Activated CD4-positive, alpha-beta T cell treated with anti-CD3 and anti-CD28 coated beads for 36 hours (primary cell): ENCODE measurements around the gene PLEKHG4. TPM values are rescaled to one million over a fixed set of nuclear protein-coding genes. Genes with fewer than 3 reads are reported as not detected.

Experiments used
- ATAC-seq: fragments of 200-7000 bp; cut with Tn5 transposase; one replicate; pipeline ENCODE4 v1.10.0; 2021; ENCODE audit warnings: mild to moderate bottlenecking, moderate library complexity
- CTCF ChIA-PET: fragments of 350-600 bp; sonication (Branson Sonifier 250); formaldehyde crosslinking; loops from one replicate; lab custom pipeline; 2021; ENCODE audit warnings: antibody characterized with exemption; lab: Charles Lee
- POLR2A ChIA-PET: fragments of 350-600 bp; sonication (Branson Sonifier 250); formaldehyde crosslinking; loops from one replicate; lab custom pipeline; 2021; ENCODE audit warnings: antibody characterized with exemption, inconsistent platforms; lab: Charles Lee
- DNase-seq: peaks from one replicate; pipeline ENCODE4 v3.0.0-alpha.2; 2020
- H3K27ac Mint-ChIP-seq: one replicate; pipeline ENCODE4 v1.8.0; 2021; ENCODE audit warnings: mixed read lengths
- H3K27me3 Mint-ChIP-seq: one replicate; pipeline ENCODE4 v1.8.0; 2021; ENCODE audit warnings: mixed read lengths
- H3K36me3 Mint-ChIP-seq: one replicate; pipeline ENCODE4 v1.8.0; 2021; ENCODE audit warnings: low read depth, mixed read lengths
- H3K4me1 Mint-ChIP-seq: one replicate; pipeline ENCODE4 v1.8.0; 2021; ENCODE audit warnings: mixed read lengths
- H3K4me3 Mint-ChIP-seq: one replicate; pipeline ENCODE4 v1.8.0; 2021; ENCODE audit warnings: mild to moderate bottlenecking, moderate library complexity, mixed read lengths
- H3K9me3 Mint-ChIP-seq: one replicate; pipeline ENCODE4 v1.8.0; 2021; ENCODE audit warnings: low read depth, mixed read lengths
- intact Hi-C, 2 experiments: fragments of 100-400 bp; cut with DNase I in 1 of 2; cut with micrococcal nuclease in 1 of 2; formaldehyde crosslinking; loops; one replicate each; pipeline versions ENCODE4 v1.14.2 to v1.15.1; 2022 to 2024; cut with DNase I, micrococcal nuclease
- total RNA-seq, 2 experiments: library from RNA; stranded (reverse); gene quantifications; one replicate each; pipeline ENCODE4 v1.2.3, GENCODE V29; 2021

Gene PLEKHG4
- total RNA-seq, 2 experiments from 2014 or later, result 21.1 to 23.1 TPM

DNA sequence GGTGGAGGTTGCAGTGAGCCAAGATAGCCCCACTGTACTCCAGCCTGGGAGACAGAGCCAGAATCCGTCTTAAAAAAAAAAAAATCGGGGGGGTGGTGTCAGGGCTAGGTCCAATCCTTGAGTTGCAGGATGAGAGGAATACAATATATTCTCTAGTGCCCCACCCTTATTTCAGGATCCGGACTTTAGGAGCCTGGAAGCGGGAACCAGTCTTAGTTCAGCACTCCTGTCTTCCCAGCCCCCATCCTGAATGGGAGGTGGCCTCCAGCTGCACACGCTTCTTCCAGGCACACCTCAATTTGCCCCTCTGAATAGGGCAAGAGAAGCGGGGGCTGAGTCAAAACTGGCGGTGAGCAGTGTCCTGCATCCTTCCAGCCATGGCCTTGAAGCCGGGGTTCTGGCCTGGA is 33.7 kb upstream of the PLEKHG4 start:
- Mint-ChIP-seq H3K4me3 (peak overlapping the region; percentile 87), H3K27me3 (peaks cover 11% of the 10 kb centered on the region), H3K4me1 (peaks cover 60% of the 10 kb centered on the region), H3K9me3 (no peaks in the 10 kb centered on the region), H3K27ac (peak overlapping the region; percentile 91), H3K36me3 (peaks cover 4% of the 10 kb centered on the region)
- DNase-seq (no peak), ATAC-seq (no peak)
- CTCF ChIA-PET, result interaction anchor here (0.6 to 1.7 kb wide), 5 partner anchors 15 to 299 kb away, joined by 3 to 5 read pairs (median 4); partner anchors contain the start of genes FBXL8 and TRADD
- POLR2A ChIA-PET, result no interaction called here
- intact Hi-C loops, result loop anchor here (1.0 to 10.0 kb wide), 6 partner anchors 34 to 839 kb away; partner anchors contain the start of genes ACD (in 1 of the 2), DYNC1LI2 (in 1 of the 2), NFATC3 (in 1 of the 2) and PARD6A (in 1 of the 2)

DNA sequence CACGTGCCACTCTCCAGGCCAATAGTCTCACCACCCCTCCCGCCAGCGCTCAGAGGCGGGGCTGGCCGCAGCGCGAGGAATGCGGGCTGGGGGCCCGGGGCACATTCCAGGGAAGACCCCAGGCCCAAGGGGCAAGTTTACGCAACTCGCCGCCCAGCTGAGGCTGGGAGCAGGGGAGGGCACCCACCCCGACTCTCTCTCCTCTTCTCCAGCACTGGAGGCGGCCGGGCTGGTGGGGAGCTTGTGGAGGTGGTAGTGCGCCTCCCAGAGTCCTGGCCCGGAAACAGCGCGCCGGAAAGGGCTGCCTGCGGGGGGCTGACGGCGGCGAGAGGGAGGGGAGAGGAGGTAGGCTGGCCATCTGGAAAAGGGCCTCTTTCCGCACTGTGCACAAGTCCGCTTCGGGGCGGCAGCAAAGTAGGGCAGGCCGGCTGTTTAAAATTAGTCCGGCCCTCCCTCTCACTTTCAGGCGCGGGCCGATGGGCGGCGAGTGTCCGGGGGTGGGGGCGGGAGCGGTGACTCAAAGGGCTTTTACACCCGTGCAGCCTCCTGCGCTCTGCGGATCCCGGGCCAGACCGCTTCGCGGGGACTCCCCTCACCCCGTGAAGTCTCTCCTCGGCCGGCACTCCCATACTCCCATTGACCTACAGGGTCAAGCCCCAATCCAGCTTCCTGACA is 33.1 kb upstream of the PLEKHG4 start:
- DNase-seq (peak; percentile 77), ATAC-seq (no peak)
- ChIA-PET CTCF (interaction anchor here (1.6 kb wide), 1 partner anchor 15 kb away, joined by 4 read pairs; no protein-coding TSS in a partner anchor), POLR2A (interaction anchor here (2.1 kb wide), 1 partner anchor 19 kb away, joined by 9 read pairs; the partner anchor contains the start of gene TMEM208)
- peaks cover 11% of the 10 kb centered on the region for H3K27me3 Mint-ChIP-seq
- H3K9me3 Mint-ChIP-seq, result no peaks in the 10 kb centered on the region
- intact Hi-C loops, result loop anchor here (1.0 to 10.0 kb wide), 4 partner anchors 33 to 691 kb away; partner anchors contain the start of genes ACD (in 1 of the 2), DYNC1LI2 (in 1 of the 2), PARD6A (in 1 of the 2) and PLEKHG4 (in 1 of the 2)
- peaks cover 4% of the 10 kb centered on the region for H3K36me3 Mint-ChIP-seq
- peaks cover 58% of the 10 kb centered on the region for H3K4me1 Mint-ChIP-seq
- peak overlapping the region; percentile 85 for H3K27ac Mint-ChIP-seq
- H3K4me3 Mint-ChIP-seq, result peak overlapping the region; percentile 87

DNA sequence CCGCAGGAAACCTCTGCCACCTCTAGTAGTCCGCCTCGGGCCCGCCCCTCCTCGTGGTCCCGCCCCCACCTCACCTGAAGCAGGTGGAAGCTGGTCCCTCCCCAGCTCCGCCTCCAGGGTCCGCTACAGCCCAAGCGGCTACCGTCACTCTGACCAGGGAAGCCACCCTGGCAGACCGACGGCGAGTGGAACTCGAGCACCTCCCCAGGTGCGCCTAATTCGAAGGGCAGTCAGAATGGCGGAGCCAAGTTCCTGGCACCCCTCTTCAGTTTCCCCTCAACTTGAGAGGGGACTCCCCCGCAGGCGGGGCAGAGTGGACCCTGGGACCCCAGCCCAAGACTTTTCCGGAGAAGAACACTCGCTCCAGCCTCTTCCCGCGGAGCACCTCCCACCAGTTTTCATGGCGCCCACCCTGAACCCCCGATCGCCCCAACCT is 32.6 kb upstream of the PLEKHG4 start:
- POLR2A ChIA-PET, result interaction anchor here (0.6 to 2.1 kb wide), 3 partner anchors 14 to 89 kb away, joined by 5 to 9 read pairs (median 6); partner anchors contain the start of gene TMEM208
- ATAC-seq (no peak), DNase-seq (no peak)
- CTCF ChIA-PET, result interaction anchor here (1.2 kb wide), 2 partner anchors 62 to 92 kb away, joined by 3 read pairs; no protein-coding TSS in a partner anchor
- peaks cover 11% of the 10 kb centered on the region for H3K27me3 Mint-ChIP-seq
- peak overlapping the region; percentile 85 for H3K27ac Mint-ChIP-seq
- peaks cover 4% of the 10 kb centered on the region for H3K36me3 Mint-ChIP-seq
- peak overlapping the region; percentile 87 for H3K4me3 Mint-ChIP-seq
- H3K4me1 Mint-ChIP-seq, result peaks cover 53% of the 10 kb centered on the region
- intact Hi-C loops, result loop anchor here (1.0 to 10.0 kb wide), 14 partner anchors 10 to 691 kb away; partner anchors contain the start of genes ACD (in 2 of the 2), PARD6A (in 2 of the 2), PLEKHG4 (in 2 of the 2) and ATP6V0D1 (in 1 of the 2)
- H3K9me3 Mint-ChIP-seq, result no peaks in the 10 kb centered on the region

DNA sequence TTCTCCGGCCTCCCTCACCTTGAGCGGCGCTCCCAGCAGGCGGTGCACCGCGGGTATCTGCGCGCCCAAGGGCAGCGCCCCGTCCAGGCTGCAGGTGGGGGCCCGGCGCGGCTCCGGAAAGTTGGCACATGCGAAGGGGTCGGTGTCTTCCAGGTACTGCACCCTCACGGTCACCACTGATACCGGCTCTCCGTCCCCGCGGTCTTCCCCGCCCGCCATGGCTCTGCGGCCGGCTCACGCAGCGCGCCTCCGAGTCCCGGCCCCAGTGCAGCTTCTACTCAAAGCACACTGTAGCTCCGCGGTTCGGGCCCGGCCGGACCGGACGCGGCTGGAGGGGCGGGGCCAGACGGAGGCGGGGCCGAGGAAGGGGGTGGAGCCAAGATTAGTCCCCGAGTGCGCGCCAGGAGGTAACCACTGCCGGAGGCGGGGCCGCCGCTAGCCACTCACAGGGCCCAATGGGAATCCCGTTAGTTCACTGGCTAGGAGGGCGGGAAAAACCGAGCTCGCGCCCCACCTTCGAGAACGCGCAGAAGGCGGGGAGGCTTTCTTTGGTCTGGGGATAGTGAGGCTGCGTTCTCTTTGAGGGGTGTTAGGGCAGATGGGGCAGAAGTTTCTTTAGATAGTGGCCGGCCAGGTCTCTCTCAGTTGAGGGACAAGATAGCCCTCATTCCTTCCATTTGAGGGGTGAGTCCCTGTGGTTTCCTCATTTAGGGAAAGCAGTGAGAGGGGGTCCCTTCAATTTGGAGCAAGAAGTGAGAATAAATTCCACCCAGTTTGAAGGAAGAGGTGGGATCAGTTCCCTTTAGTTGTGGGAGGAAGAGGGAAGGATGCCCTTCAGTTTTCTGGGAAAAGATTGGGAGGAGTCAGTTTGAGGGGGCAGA is 31.9 kb upstream of the PLEKHG4 start, which contains the start of gene FHOD1:
Gene FHOD1 (minus strand): TSS at position 290 of the 881 bp plus-strand sequence. CDS start 71 bp downstream, at position 219.
- Mint-ChIP-seq H3K9me3 (no peaks in the 10 kb centered on the region), H3K27me3 (peaks cover 11% of the 10 kb centered on the region), H3K27ac (peak within 1 kb of the TSS; percentile 85), H3K4me3 (peak within 1 kb of the TSS; percentile 87), H3K36me3 (peaks cover 4% of the 10 kb centered on the region), H3K4me1 (peaks cover 52% of the 10 kb centered on the region)
- ChIA-PET POLR2A (interaction anchor here (0.6 to 2.1 kb wide), 4 partner anchors 15 to 89 kb away, joined by 4 to 9 read pairs (median 6); partner anchors contain the start of gene TMEM208), CTCF (interaction anchor here (0.6 to 1.4 kb wide), 12 partner anchors 9 to 158 kb away, joined by 3 to 5 read pairs (median 3); partner anchors contain the start of genes B3GNT9, KCTD19 and LRRC36)
- intact Hi-C loops, result loop anchor here (1.0 to 10.0 kb wide), 14 partner anchors 11 to 690 kb away; partner anchors contain the start of genes ACD (in 2 of the 2), PARD6A (in 2 of the 2), ATP6V0D1 (in 1 of the 2) and CBFB (in 1 of the 2)
- peak; percentile 74 for ATAC-seq
- peak; percentile 99 for DNase-seq

DNA sequence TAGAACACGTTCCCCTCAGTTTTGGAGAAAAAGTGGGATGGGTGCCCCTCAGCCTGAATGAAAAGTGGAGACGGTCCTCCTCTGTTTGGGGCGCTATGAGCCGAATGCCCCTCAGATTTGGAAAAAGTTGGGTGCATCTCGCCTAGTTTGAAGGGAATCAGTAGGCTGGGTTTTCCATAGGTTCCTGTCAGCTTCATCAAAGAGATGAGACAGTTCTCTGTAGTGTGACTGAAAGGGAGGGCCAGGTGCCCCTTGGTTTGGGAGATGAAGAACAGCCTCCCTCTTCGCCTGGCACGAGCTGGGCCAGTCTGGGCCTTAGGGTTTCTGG is 31.3 kb upstream of the PLEKHG4 start:
- ATAC-seq (no peak), DNase-seq (no peak)
- Mint-ChIP-seq H3K27ac (peak overlapping the region; percentile 79), H3K27me3 (peaks cover 11% of the 10 kb centered on the region), H3K4me3 (peak overlapping the region; percentile 87), H3K4me1 (peaks cover 49% of the 10 kb centered on the region), H3K9me3 (no peaks in the 10 kb centered on the region), H3K36me3 (peaks cover 4% of the 10 kb centered on the region)
- intact Hi-C loops, result loop anchor here (5.0 to 10.0 kb wide), 3 partner anchors 414 to 689 kb away; partner anchors contain the start of genes ACD (in 1 of the 2), DYNC1LI2 (in 1 of the 2), PARD6A (in 1 of the 2) and PSMB10 (in 1 of the 2)
- ChIA-PET POLR2A (interaction anchor here (0.6 to 2.1 kb wide), 3 partner anchors 15 to 21 kb away, joined by 3 to 9 read pairs (median 6); partner anchors contain the start of gene TMEM208), CTCF (interaction anchor here (0.6 to 1.4 kb wide), 16 partner anchors 8 to 230 kb away, joined by 3 to 5 read pairs (median 3); partner anchors contain the start of genes B3GNT9, HSD11B2, KCTD19 and LRRC36)

DNA sequence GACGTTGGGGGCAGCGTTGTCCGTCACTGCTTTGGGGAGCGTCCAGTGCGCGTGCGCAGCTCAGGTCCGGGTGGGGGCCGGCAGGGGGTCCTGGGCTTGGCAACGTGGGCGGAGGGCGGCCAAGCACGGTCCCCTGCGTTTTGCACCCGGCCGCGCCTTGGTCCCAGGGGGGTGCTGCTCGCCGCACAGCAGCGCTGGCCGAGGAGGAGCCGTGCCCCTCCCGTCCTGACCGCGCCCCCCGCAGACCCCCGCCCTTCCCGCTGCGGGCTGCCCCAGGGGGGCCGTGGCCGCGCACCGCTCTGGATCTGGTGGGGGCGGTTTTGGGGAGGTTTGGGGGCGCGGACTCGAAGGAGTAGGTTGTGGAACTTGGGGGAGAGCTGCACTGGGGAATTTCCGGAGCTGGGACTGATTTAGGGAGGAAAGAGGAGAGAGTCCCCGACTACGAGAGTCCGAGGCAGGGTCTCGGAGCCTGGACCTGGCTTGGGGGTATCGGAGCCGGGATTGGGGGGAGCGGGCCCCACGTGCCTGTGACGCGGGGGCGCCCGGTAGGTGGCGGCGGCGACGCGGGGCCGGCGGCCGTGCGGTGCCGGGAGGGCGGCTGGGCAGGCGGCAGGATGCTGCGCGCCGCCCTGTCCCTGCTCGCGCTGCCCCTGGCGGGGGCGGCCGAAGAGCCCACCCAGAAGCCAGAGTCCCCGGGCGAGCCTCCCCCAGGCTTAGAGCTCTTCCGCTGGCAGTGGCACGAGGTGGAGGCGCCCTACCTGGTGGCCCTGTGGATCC is 30.7 kb upstream of the PLEKHG4 start, which contains the start of gene SLC9A5:
Gene SLC9A5 (plus strand): TSS at position 579 of the 777 bp plus-strand sequence. CDS start 36 bp downstream, at position 615.
- Mint-ChIP-seq H3K9me3 (no peaks in the 10 kb centered on the region), H3K36me3 (peaks cover 4% of the 10 kb centered on the region), H3K27me3 (peaks cover 11% of the 10 kb centered on the region), H3K27ac (peak within 1 kb of the TSS; percentile 79), H3K4me3 (peak within 1 kb of the TSS; percentile 87), H3K4me1 (peaks cover 46% of the 10 kb centered on the region)
- peak; percentile 56 for DNase-seq
- ATAC-seq, result no peak
- intact Hi-C loops, result loop anchor here (5.0 to 10.0 kb wide), 3 partner anchors 414 to 689 kb away; partner anchors contain the start of genes ACD (in 1 of the 2), DYNC1LI2 (in 1 of the 2), PARD6A (in 1 of the 2) and PSMB10 (in 1 of the 2)
- POLR2A ChIA-PET, result interaction anchor here (0.6 to 2.1 kb wide), 3 partner anchors 16 to 25 kb away, joined by 3 to 9 read pairs (median 3); partner anchors contain the start of gene TMEM208
- CTCF ChIA-PET, result interaction anchor here (0.6 to 1.4 kb wide), 10 partner anchors 8 to 230 kb away, joined by 3 to 5 read pairs (median 3); partner anchors contain the start of gene HSD11B2

DNA sequence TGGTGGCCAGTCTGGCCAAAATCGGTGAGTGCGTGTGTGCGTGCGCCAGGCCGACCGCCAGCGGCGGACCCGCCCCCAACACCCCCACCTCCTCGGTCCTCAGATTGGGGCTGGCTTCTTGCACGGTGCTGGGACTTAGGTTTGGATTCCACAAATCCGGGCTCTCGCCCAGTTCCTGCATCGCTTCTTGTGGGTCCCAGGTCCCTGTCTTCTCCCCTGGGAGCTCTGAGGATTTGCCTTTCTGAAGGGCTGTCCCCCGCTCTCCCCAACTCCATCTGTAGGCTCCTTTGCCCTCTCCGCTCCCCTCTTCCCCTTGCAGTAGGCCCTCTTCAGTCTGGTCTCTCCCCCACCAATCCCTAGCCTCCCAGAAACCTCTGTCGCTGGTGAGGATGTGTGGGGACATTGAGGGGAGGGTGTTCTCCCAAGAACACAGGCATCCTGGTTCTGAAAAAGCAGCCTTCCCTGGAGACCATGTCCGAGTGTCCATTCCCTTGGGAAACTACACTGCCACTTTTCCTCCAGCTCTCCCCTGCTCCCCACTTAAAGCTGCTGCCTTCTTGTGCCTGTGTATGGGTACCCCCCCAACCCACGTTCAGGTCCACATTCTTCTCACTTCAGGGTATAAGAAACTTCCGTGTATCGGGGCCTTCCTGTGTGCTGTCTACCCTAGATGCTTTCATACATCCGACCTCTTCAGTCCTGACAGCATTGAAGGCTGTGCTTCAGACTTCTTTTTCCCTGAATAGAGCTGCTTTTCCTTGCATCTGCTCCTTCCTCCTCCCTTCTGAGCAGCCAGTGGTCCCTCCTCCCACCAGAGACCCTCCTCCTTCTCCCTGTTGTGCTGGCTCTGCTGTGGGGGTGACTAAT is 29.9 kb upstream of the PLEKHG4 start:
- ATAC-seq (no peak), DNase-seq (peak; percentile 36)
- peaks cover 4% of the 10 kb centered on the region for H3K36me3 Mint-ChIP-seq
- POLR2A ChIA-PET, result interaction anchor here (0.7 kb wide), 1 partner anchor 25 kb away, joined by 3 read pairs; no protein-coding TSS in a partner anchor
- CTCF ChIA-PET, result interaction anchor here (0.6 to 1.0 kb wide), 4 partner anchors 9 to 231 kb away, joined by 3 read pairs; no protein-coding TSS in a partner anchor
- H3K4me3 Mint-ChIP-seq, result peak overlapping the region; percentile 87
- no peaks in the 10 kb centered on the region for H3K9me3 Mint-ChIP-seq
- H3K4me1 Mint-ChIP-seq, result peaks cover 38% of the 10 kb centered on the region
- H3K27ac Mint-ChIP-seq, result peak overlapping the region; percentile 75
- intact Hi-C loops, result loop anchor here (5.0 to 10.0 kb wide), 3 partner anchors 413 to 688 kb away; partner anchors contain the start of genes ACD (in 1 of the 2), DYNC1LI2 (in 1 of the 2), PARD6A (in 1 of the 2) and PSMB10 (in 1 of the 2)
- peaks cover 11% of the 10 kb centered on the region for H3K27me3 Mint-ChIP-seq

DNA sequence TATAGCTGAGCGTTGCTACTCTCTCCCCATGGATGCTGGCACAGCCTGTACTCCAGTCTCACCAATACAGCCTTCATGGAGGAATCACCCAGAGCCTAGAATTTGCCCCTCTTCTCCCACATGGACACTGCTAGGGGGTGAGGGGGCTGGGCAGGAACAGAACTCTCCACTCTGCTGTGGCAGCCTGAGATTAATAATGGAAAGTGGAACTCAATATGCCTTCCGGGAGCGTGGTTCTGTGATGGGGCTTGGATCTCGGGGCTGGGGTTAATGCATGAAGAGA is 29.3 kb upstream of the PLEKHG4 start:
- no peak for ATAC-seq
- ChIA-PET CTCF (interaction anchor here (0.6 kb wide), 1 partner anchor 101 kb away, joined by 3 read pairs; no protein-coding TSS in a partner anchor), POLR2A (no interaction called here)
- H3K27me3 Mint-ChIP-seq, result peaks cover 11% of the 10 kb centered on the region
- no peak for DNase-seq
- H3K4me1 Mint-ChIP-seq, result peaks cover 32% of the 10 kb centered on the region
- H3K36me3 Mint-ChIP-seq, result peaks cover 3% of the 10 kb centered on the region
- intact Hi-C loops, result no loop called here
- no peak overlapping the region for H3K27ac Mint-ChIP-seq
- H3K9me3 Mint-ChIP-seq, result no peaks in the 10 kb centered on the region
- H3K4me3 Mint-ChIP-seq, result peak overlapping the region; percentile 87
